ENCODE measurements around the gene R3HDM4.

Gene R3HDM4

GRCh38 chr19:929203-929890 lies 16.3 kb upstream of the R3HDM4 start:
- TF ChIP-seq GATA3 (IDR thresholded peaks at IDR 0.05; ENCODE audit: low read depth, low read length) (no peak), GATA2 (IDR thresholded peaks at IDR 0.05; ENCODE audit: low read depth, low read length) (no peak)

- TF ChIP-seq GATA2 (IDR thresholded peaks at IDR 0.05; ENCODE audit: low read depth, low read length), result no peak
- no peak for TF ChIP-seq GATA3 (IDR thresholded peaks at IDR 0.05; ENCODE audit: low read depth, low read length)
Measured at GRCh38 chr19:928471-929202, 15.6 kb upstream of the R3HDM4 start.

- TF ChIP-seq GATA2 (IDR thresholded peaks at IDR 0.05; ENCODE audit: low read depth, low read length), result no peak
- no peak for TF ChIP-seq GATA3 (IDR thresholded peaks at IDR 0.05; ENCODE audit: low read depth, low read length)
Measured at GRCh38 chr19:927780-928401, 14.9 kb upstream of the R3HDM4 start.

- no peak for TF ChIP-seq GATA3 (IDR thresholded peaks at IDR 0.05; ENCODE audit: low read depth, low read length)
Measured at GRCh38 chr19:927351-927779, 14.3 kb upstream of the R3HDM4 start.

GRCh38 chr19:926589-927350 lies 13.8 kb upstream of the R3HDM4 start:
- TF ChIP-seq GATA3 (IDR thresholded peaks at IDR 0.05; ENCODE audit: low read depth, low read length) (no peak), GATA2 (IDR thresholded peaks at IDR 0.05; ENCODE audit: low read depth, low read length) (no peak)

DNA sequence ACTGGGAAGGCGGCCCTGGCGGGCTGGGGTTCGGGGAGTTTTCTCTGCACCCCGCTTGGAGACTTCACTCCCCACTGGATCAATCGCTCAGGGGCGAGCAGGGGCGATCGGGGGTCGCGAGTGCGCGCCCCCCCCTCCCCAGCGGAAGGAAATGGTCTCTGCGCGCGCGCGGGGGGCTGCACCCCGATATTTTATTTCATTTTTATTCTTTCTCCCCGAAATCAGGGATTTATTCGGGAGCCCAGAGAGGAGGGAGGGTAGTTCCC lies 13.2 kb upstream of the R3HDM4 start:
- TF ChIP-seq GATA3 (IDR thresholded peaks at IDR 0.05; ENCODE audit: low read depth, low read length), result no peak
- TF ChIP-seq GATA2 (IDR thresholded peaks at IDR 0.05; ENCODE audit: low read depth, low read length), result no peak

DNA sequence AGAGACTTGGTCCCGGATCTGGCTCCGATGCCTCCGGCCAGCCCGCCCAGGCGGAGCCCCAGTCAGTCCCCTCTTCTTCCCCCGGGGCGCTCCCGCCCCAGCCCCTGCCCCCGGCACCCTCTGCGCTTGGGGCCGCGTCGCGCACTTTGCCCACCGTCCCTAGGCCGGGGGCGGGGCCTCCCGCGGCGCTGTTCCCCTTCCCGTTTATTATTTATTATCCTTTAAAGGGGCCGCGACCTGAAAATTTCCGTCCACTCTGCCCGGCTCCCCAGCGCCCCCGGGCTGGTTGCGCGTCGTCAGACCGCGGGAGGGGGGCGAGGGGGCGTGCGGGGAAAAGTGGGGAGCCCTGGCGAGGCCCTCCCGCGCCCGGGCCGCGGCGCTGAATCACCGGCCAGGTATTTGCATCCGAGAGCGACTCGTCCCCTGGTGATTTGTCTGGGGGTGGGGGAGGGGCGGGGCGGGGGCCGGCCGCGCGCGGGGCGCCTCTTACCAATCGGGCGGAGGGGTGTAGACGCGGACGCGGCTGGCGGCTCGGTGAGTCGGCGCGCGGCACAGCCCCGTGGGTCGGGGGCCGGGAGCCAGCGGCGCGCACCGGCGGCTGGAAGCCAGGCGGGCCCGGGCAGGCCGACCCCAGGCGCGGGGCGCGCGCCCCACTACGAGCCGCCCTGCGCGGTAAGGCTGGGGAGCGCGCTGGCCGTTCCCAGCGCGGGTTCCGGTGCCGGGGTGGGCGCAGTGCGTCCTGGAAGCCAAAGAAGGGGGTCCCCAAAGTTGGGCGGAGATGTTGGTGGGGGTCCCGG lies 12.7 kb upstream of the R3HDM4 start, which contains the start of gene ARID3A:
TSS of gene ARID3A (plus strand) at position 510 of the 797 bp plus-strand sequence. CDS start 3,494 bp downstream, outside the sequence.
- no peak for TF ChIP-seq GATA2 (IDR thresholded peaks at IDR 0.05; ENCODE audit: low read depth, low read length)
- TF ChIP-seq GATA3 (IDR thresholded peaks at IDR 0.05; ENCODE audit: low read depth, low read length), result no peak

DNA sequence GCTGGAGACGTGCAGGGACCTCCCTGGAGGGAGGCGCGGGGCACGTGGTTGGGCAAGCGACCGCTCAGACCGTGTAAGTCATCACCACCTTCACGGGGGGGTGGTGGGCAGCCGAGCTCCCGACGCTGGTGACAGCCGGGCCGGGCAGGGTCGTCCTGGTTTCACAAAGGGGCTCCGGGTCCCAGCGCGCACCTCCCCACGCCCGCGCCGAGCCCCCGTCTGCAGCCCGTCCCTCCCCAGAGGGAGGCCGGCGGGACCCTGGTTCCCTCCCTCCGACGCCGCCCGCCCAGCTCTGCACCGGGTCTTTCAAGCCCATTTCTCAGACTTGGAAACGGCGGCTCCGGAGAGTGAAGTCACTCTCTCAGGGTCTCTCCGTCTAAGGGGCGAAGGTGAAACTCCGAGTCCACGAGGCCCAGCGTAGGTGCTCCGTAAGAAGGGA lies 12.1 kb upstream of the R3HDM4 start:
- TF ChIP-seq GATA3 (IDR thresholded peaks at IDR 0.05; ENCODE audit: low read depth, low read length) (no peak), GATA2 (IDR thresholded peaks at IDR 0.05; ENCODE audit: low read depth, low read length) (no peak)

DNA sequence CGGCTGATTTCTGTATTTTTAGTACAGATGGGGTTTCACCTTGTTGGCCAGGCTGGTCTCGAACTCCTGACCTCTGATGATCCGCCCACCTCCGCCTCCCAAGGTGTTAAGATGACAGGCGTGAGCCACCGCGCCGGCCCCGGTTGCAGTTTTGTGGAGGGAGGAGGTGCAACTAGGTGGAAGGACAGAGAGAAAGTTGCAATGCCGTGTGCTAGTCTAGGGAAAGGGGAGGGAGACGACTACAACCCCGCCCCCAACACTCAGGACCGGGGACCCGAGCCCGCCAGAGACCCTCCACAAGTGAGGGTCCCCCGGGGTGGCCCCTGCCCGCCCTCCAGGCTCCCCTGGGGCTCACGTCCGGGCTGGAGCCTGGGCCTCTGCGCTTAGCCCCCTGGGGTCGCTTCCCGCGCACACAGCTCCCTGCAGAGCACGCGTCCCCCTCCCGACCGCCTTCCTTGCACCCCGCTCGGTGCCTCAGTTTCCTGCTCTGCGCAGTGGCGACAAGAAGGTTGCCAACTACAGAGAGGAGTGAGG lies 11.6 kb upstream of the R3HDM4 start:
- TF ChIP-seq GATA2 (IDR thresholded peaks at IDR 0.05; ENCODE audit: low read depth, low read length) (no peak), GATA3 (IDR thresholded peaks at IDR 0.05; ENCODE audit: low read depth, low read length) (no peak)

DNA sequence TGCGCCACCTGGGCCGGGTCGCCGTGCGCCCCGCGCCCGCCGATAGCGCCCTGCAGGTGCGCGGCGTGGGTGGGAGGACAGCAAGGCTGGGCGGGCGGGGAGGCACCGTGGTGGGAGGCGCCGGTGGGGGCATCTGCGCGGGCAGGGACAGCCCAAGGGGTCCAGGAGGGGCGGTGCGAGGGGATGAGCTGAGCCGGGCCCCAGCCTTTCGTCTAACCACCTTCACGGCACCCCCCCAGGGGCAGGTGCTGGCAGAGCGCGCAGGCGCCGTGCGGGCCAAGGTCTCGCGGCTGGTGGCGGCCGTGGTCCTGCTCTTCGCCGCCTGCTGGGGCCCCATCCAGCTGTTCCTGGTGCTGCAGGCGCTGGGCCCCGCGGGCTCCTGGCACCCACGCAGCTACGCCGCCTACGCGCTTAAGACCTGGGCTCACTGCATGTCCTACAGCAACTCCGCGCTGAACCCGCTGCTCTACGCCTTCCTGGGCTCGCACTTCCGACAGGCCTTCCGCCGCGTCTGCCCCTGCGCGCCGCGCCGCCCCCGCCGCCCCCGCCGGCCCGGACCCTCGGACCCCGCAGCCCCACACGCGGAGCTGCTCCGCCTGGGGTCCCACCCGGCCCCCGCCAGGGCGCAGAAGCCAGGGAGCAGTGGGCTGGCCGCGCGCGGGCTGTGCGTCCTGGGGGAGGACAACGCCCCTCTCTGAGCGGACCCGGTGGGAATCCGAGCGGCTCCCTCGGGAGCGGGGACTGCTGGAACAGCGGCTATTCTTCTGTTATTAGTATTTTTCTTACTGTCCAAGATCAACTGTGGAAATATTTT lies 7.2 kb upstream of the R3HDM4 start:
- TF ChIP-seq GATA2 (IDR thresholded peaks at IDR 0.05; ENCODE audit: low read depth, low read length) (no peak), GATA3 (IDR thresholded peaks at IDR 0.05; ENCODE audit: low read depth, low read length) (no peak)

DNA sequence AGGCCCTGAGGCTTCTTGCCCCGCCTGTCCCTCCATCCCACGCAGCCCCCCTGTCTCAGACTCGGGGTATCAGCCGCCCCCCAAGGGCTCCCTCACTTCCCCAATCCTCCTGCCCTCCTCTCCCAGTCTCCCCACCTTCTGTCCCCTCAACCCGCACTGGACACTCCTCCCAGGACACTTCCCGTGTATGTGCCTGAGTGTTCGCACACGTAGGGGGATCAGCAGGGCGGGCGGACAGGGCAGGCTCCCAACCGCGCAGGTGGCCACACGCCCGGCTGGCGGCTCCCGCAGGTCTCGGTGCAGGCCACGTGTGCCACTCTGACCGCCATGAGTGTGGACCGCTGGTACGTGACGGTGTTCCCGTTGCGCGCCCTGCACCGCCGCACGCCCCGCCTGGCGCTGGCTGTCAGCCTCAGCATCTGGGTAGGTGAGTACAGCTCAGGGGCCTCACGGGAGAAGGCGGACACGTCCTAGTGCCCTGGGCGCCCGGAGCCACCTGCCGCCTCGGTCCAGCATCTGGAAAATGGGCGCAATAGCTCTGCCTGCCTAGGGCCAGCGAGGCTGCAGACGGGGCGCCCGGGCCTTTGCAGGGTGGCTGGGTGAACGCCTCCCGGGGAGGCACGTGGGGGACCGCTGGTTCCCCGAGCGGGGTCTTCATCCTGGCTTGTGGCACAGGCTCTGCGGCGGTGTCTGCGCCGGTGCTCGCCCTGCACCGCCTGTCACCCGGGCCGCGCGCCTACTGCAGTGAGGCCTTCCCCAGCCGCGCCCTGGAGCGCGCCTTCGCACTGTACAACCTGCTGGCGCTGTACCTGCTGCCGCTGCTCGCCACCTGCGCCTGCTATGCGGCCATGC lies 6.4 kb upstream of the R3HDM4 start:
- TF ChIP-seq GATA2 (IDR thresholded peaks at IDR 0.05; ENCODE audit: low read depth, low read length) (no peak), GATA3 (IDR thresholded peaks at IDR 0.05; ENCODE audit: low read depth, low read length) (no peak)

All from SH-SY5Y (cell line).